GM04504 (cell line): ENCODE measurements around the gene MAML2.

ENCODE experiments used
- DNase-seq: peaks from one replicate; pipeline ENCODE4 v3.0.0-alpha.2; 2012; ENCODE audit warnings: low read depth

Gene MAML2

GRCh38 chr11:96207459-96208449 lies 135.2 kb downstream of the MAML2 start:
- DNase-seq = no peak

DNA sequence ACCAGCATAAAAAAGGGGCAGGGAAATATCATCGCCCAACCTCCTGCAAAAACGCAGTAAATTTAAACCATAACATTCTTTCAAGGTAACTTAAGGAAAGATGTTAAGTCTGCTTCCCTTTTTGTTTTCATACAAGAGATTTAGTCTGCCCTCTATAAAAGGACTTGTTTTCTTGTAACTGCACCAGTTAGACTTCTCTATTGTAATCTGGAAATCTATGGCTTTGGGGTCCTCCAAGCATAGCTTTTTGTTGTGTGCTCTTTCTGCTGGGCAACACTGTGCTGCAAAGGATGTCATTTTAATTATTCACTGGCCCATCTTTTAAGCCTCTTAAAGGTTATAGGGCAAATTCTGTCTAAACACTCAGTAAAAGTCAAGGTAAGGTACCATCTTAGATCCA lies 136.0 kb downstream of the MAML2 start:
- DNase-seq = no peak

DNA sequence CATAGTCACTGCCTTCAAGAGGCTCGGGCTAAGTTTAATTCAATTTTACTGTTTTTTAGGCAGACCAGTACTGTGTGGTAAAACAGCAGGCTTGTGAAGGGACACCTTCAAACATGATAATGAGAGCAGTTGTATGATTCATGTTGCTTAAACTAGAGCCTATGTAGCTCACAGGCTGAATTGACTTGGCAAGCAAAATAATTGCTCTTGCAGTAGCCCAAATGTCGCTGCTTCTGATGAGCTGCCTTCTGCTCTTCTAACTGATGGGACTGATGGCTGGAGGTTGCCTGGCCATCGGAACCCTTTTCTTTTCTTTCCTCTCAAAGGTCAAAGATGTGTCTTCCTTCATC lies 137.6 kb downstream of the MAML2 start:
- DNase-seq = no peak

GRCh38 chr11:96204721-96205459 lies 138.1 kb downstream of the MAML2 start:
- no peak for DNase-seq

- no peak for DNase-seq
Observed at GRCh38 chr11:96204366-96204659, 138.7 kb downstream of the MAML2 start.

- no peak for DNase-seq
Observed at GRCh38 chr11:96203567-96204365, 139.2 kb downstream of the MAML2 start.

DNA sequence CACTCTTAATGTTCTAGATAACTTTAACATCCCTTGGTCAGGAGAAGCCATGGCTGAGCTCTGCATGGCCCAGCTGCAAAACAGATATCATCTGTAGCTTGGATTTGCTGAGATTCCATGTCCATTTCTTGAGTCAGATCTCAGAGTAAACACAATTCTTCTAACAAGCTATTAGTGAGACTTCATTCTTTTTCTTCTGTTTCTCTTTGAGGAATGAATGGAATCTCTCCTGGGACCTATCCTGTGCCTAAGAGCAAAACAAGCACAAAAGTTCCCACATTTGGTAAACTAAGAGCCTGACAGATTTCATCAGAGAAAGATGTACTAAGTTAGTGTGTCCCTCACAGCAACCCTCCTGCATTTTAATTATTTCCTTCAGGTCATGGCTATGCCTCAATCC lies 142.8 kb downstream of the MAML2 start:
- DNase-seq = peak; percentile 92

DNA sequence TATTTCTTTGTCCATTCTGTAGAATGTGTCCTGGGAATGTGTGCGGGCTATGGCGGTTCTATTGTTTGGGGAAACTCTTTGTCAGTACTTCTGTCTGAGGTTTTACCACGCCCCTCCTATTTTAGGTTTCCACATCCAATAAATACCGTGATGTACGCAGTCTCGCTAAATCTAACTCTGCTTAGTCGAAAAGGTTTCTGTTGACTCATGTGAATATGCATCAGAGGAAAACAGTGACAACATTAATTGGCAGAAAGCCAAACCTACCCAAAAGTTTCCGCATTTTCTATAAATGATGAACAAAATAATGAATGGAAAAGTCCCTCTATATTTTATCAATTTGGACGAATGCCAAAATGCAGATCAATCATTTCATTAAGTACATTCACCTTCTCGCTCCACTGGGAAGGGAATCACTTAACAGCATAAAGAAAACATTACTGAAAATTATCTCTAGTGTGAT lies 143.4 kb downstream of the MAML2 start:
- no peak for DNase-seq

GRCh38 chr11:96197801-96198701 lies 144.9 kb downstream of the MAML2 start:
- DNase-seq = no peak

DNA sequence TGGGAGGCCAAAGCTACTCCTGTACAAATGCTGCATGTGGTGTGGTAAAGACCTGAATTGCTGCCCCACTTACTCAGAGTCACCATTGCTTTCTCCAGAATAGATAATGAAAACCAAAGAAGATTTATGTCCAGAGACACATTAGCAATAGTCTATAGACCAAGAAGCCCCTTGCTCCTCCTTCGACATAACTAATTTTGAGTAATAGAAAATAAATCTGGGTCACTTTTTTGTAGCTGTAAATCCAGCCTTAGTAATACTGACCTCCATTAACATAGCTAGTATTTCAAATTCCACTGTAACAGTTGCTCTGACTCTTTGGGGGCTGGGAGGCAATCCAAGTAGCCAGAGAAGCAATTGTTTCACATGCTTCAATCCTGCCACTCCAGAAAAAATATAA lies 145.9 kb downstream of the MAML2 start:
- no peak for DNase-seq

DNA sequence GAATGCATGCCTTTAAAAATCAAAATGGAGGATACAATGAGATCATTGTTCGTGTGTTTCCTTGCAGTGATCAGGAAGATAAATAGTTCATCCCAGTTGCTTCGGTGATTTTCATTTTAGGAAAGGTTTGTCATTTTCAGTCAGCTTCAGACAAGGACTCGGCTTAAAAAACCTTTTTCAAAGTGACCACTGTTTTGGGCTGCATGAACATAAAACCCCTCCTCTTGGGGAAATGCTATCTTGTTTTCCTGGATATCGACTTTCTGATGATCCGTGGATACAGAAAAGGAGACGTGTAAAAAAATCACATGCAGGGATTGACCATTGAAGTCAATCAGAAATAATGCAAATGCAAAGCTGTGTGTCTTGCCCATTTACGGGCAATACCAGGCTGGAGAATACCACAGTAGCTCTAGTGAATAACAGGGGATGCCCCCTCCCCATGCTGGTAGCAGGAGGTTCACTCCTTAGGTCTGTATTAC lies 146.8 kb downstream of the MAML2 start:
- DNase-seq = no peak

GRCh38 chr11:96195671-96196070 lies 147.3 kb downstream of the MAML2 start:
- DNase-seq = no peak

DNA sequence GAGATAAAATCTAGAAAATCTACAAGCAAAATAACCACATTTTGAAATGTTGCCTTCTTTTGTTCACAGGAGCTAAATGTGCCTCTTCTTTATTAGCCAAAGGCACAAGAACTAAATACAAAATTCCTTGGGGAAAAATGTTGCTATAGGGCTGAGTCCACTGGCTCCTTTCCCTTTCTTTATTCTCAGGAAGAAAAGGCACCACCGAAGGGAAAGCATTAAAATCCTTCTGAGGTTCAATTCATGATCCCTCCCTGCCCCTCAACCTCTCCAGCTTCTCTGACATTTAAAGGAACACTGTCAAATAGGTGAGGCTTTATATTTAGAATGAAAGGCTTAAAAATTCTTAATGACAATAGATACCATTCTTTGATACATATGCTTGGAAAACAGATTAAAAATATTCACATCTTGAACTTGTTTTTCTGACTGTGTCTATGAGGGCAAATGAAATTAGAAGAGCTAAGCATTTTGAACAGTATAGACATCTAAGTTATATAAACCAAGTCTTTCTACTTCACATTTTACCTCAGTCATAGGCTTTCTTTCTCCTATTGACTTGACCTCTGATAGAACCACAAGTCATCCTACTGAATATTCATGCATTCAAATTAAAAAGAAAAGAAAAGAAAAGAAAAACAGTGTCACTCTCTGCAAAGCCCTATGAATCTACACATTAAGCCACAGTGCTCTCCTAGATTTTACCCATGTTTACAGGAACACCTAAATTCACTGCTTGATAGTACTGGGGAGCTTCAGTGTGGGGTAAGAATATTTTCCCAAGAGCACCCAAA lies 148.2 kb downstream of the MAML2 start:
- DNase-seq = no peak

DNA sequence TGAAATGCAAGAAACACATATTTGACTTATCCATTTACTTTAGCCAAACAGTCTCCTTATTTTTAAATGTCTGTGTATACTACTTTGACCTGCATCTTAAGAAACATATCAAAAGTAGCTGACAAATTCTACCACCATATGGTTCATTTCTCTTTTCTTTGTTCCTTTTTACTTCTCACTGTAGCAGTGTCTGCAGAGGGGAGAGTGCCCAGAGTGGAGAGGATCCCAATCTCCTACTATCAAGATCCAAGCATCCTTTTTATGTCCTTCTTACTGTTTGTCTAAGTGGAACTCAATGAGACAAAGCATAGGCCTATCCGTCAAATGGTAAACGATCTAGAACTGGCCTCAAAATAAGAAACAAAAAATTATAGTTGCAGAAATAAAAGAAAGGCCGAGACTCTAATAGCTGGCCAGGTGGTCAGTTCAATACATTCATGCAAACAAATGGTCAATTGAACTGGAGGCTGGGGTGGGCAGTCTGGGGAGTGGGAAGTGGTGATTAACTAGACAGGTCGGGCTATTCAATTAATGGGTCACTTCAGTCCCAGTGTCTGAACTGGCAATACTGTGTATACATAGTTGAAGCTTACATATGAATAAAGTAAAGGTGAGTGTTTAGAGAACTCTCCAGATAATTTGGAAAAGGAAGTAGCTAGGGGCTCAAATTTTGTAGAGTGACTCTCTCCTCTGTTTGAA lies 149.1 kb downstream of the MAML2 start:
- no peak for DNase-seq

DNA sequence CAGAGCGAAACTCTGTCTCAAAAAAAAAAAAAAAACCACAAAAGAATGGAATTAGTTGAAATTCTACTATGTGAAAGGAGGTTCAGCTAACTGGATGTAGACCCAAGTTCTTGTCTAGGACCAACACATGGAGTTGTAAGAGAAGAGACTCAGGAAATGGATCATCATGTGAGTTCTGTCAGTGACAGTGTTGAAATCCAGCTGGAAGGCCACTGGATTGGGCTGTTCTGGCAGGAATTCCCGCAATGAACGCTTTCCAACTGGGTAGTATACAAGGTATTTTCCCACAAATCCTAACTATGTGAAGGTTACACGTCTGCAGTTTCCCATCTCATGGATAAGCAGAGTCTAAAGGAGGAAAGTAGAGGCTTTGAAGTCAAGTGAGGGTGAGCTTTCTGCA lies 151.2 kb downstream of the MAML2 start:
- DNase-seq = no peak

- DNase-seq = no peak
Observed at GRCh38 chr11:96189351-96189750, 153.6 kb downstream of the MAML2 start.

DNA sequence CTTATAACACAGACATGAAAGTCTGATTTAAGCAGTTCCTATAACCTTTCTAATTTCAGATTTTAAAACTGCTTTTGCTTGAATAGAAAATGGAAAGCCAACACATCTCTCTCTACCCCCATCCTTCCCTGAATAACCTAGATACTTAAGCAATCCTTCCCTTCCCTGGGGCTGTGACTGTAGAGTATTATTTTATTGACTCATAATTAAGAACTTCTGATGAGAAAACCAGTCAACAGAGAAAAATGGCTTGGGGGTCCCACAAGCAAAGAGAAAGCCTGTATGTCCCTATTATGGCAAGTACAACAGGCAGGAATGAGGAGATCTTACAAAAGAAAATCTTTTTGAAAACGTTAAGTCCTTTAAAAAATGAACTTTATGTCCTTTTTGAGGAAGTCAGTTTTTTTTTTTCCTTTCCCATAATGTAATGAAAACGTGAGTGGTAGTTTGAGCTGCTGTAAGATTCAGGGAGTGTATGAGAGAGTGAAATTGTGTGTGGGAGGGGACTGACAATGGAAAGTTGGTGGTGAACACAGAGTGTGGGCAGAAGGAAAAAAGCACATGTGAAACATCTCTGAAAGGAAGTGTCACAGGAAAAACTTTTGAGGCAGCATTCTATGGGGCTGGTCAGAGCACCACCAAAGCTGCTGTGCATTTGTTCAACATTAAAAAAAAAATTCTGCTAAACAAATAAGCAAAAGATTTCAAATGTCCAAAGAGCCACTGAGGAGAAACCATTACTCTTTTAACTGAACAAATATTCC lies 154.6 kb downstream of the MAML2 start:
- DNase-seq = peak; percentile 42

DNA sequence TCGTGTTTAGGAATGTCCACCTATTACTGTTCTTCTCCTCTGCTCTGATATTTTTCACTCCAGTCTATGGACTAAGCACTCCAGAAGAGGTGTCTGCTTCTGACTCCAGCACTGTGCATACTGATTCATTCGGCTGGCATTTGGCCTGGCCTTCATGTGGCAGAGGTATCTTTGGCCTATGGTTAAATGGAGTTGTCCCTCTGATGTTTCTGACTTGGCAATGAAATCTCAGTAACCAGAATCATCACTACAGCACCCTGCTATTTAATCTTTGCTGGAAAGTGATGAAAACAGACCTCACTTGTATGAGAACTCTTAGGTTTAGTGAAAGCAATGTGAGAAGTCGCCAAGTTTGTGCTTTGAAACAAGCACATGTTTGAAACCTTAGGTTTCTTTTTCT lies 155.2 kb downstream of the MAML2 start:
- peak; percentile 60 for DNase-seq

GRCh38 chr11:96186806-96187205 lies 156.2 kb downstream of the MAML2 start:
- no peak for DNase-seq
